ENCODE data around the gene ZBTB17. TPM values are rescaled to one million over a fixed set of nuclear protein-coding genes. Genes with fewer than 3 reads are reported as not detected.

Gene ZBTB17
- total and polyA plus RNA-seq, 9 of the 15 experiments (the other 6 are each of a cell fraction or from before 2014, with no cell fraction given): 1.1 to 53.4 (median 29.6) TPM

- H3K9me1 ChIP-seq (ENCODE audit: control insufficient read depth, insufficient read depth, low read length): no peaks in the 10 kb centered on the region
- no TSS peak for BruUV-seq (replicated peaks)
- H3K36me3 ChIP-seq (ENCODE audit: control insufficient read depth, insufficient read depth, low read length): no peaks in the 10 kb centered on the region
- H3K9ac ChIP-seq (ENCODE audit: insufficient read depth in 1 of 2, low read depth in 2 of 2, low read length in 2 of 2): 0 out of 4 replicates have a peak overlapping the region, but pooled peaks of 1 of the 2 experiments have one; percentile 53
- no peaks in the 10 kb centered on the region for H4K20me1 ChIP-seq (replicated peaks; ENCODE audit: control insufficient read depth, insufficient read depth, low read length)
- WGBS (ENCODE audit: insufficient coverage, low coverage, missing lambda C conversion rate): 8% methylated on average over 9 of the region's 9 CpGs
- H3K4me2 ChIP-seq (ENCODE audit: insufficient read depth, low read length): no peak overlapping the region
- H3K27ac ChIP-seq (ENCODE audit: extremely low read depth, low read depth, low read length): no peak overlapping the region
- CTCF ChIA-PET (ENCODE audit: low intra/inter-chr PET ratio): no interaction called here
- no peak overlapping the region for H3K4me3 ChIP-seq
- FAIRE-seq (no peak), DNase-seq (ENCODE audit: extremely low read depth in 1 of 4, low spot score in 3 of 4) (peak in 1 of 4 experiments; percentile 5), ATAC-seq (no peak)
- H3K27me3 ChIP-seq (ENCODE audit: control insufficient read depth in 2 of 2, insufficient read depth in 2 of 2, low read length in 2 of 2): peaks cover 5 to 9% of the 10 kb centered on the region in 2 experiments; a peak in 3 of 5 replicates
- POLR2A ChIA-PET: no interaction called here
- no peaks in the 10 kb centered on the region for H3K9me3 ChIP-seq (replicated peaks; ENCODE audit: control insufficient read depth, insufficient read depth, low read depth, low read length)
- in situ Hi-C loops (cut with MboI): no loop called here
- intact Hi-C loops (cut with micrococcal nuclease): loop anchor here (5.0 kb wide), 1 partner anchor 37 kb away; no protein-coding TSS in a partner anchor
- H2AFZ ChIP-seq (ENCODE audit: low read depth, low read length): no peak overlapping the region
- H3K4me1 ChIP-seq (replicated peaks in 1 of 2; ENCODE audit: control insufficient read depth in 2 of 2, insufficient read depth in 2 of 2, low read length in 2 of 2): peaks cover 0 to 27% of the 10 kb centered on the region in 2 experiments; a peak in 2 of 5 replicates
- no peaks in the 10 kb centered on the region for H3K79me2 ChIP-seq (ENCODE audit: control insufficient read depth, insufficient read depth, low read length)
- TF ChIP-seq COPS2 (conservative IDR thresholded peaks at IDR 0.05) (no peak), KLF1 (tag; IDR thresholded peaks at IDR 0.05) (no peak), GATAD2A (IDR thresholded peaks at IDR 0.05) (no peak), ZNF586 (CRISPR knock-in tag; conservative IDR thresholded peaks at IDR 0.05) (no peak), SFPQ (IDR thresholded peaks at IDR 0.05; ENCODE audit: low read depth, low read length) (no peak), ZBTB40 (IDR thresholded peaks at IDR 0.05) (no peak), ZBTB40 (CRISPR knock-in tag; IDR thresholded peaks at IDR 0.05) (no peak), SRSF9 (IDR thresholded peaks at IDR 0.05; ENCODE audit: borderline replicate concordance, low read depth, low read length) (no peak), ZNF57 (CRISPR knock-in tag; IDR thresholded peaks at IDR 0.05) (no peak), ZNF512 (tag; IDR thresholded peaks at IDR 0.05) (no peak), HDAC2 (IDR thresholded peaks at IDR 0.05) (no peak)
These were observed 13.9 kb upstream of the ZBTB17 start for GRCh38 chr1:15989776-15990175.

Data from K562 (cell line).